ENCODE data around the gene PIGC.

Gene PIGC

GRCh38 chr1:172397221-172397620, 46.6 kb downstream of the PIGC start:
- no peak for FAIRE-seq

GRCh38 chr1:172395576-172395975, 48.3 kb downstream of the PIGC start:
- no peak for FAIRE-seq

- FAIRE-seq, result no peak
These were observed 49.1 kb downstream of the PIGC start for GRCh38 chr1:172394811-172395210.

GRCh38 chr1:172394141-172394751, 49.6 kb downstream of the PIGC start:
- FAIRE-seq, result no peak

GRCh38 chr1:172393354-172393753, 50.5 kb downstream of the PIGC start:
- no peak for FAIRE-seq

- FAIRE-seq, result no peak
These were observed 51.9 kb downstream of the PIGC start for GRCh38 chr1:172391976-172392375.

All from colon (tissue), 2 donors.